PC-3 (cell line): ENCODE measurements around the gene RAPGEF4. TPM values are rescaled to one million over a fixed set of nuclear protein-coding genes. Genes with fewer than 3 reads are reported as not detected.

Experiments
- ATAC-seq: fragments of 200-7000 bp; cut with Tn5 transposase; 2 replicates; pipeline ENCODE4 v1.9.1; 2020; ENCODE audit warnings: mild to moderate bottlenecking, moderate library complexity
- BruUV-seq: library from RNA; stranded (reverse); fragments of 400-500 nt; replicated peaks from 2 replicates; lab custom pipeline; 2021; lab: Mats Ljungman, UMichigan
- CTCF ChIA-PET: fragments of 300-600 bp; sonication (Branson Sonifier 250); formaldehyde crosslinking; loops from one replicate; lab custom pipeline; 2022; ENCODE audit warnings: antibody characterized with exemption; lab: Charles Lee
- POLR2A ChIA-PET: fragments of 300-600 bp; sonication (Branson Sonifier 250); formaldehyde crosslinking; loops from one replicate; lab custom pipeline; 2022; ENCODE audit warnings: antibody characterized with exemption; ENCODE audit not compliant: unreplicated experiment; lab: Charles Lee
- DNase-seq: peaks from one replicate; pipeline ENCODE4 v3.0.0-alpha.2; 2015
- H2AFZ ChIP-seq: fragments of 300-600 bp; sonication (generic); 2 replicates; pipeline ENCODE4 v1.6.0; 2016; ENCODE audit warnings: antibody characterized with exemption, low read length
- H3F3A ChIP-seq: fragments of 300-600 bp; sonication (generic); one replicate; pipeline ENCODE4 v1.6.0; 2017; ENCODE audit warnings: antibody characterized with exemption, low read length, control low read depth, mild to moderate bottlenecking; ENCODE audit not compliant: unreplicated experiment
- H3K27ac ChIP-seq: fragments of 300-600 bp; sonication (generic); 2 replicates; pipeline ENCODE4 v1.5.1; 2016; ENCODE audit warnings: mild to moderate bottlenecking, low read length
- H3K27me3 ChIP-seq: fragments of 300-600 bp; sonication (generic); 2 replicates; pipeline ENCODE4 v1.6.1; 2016; ENCODE audit warnings: low read length, mixed read lengths
- H3K36me3 ChIP-seq: fragments of 300-600 bp; sonication (generic); 2 replicates; pipeline ENCODE4 v1.6.1; 2016; ENCODE audit warnings: low read depth, mixed run types, low read length, mixed read lengths
- H3K4me1 ChIP-seq: fragments of 300-600 bp; sonication (generic); 2 replicates; pipeline ENCODE4 v1.5.1; 2016; ENCODE audit warnings: low read length; ENCODE audit not compliant: insufficient read depth
- H3K4me2 ChIP-seq: fragments of 300-600 bp; sonication (generic); 2 replicates; pipeline ENCODE4 v1.6.0; 2016; ENCODE audit warnings: low read length
- H3K4me3 ChIP-seq: fragments of 300-600 bp; sonication (generic); 2 replicates; pipeline ENCODE4 v1.5.1; 2016; ENCODE audit warnings: mild to moderate bottlenecking, low read length, mixed read lengths
- H3K79me2 ChIP-seq: fragments of 300-600 bp; sonication (generic); 2 replicates; pipeline ENCODE4 v1.6.1; 2017; ENCODE audit warnings: low read length, mixed read lengths
- H3K9ac ChIP-seq: fragments of 300-600 bp; sonication (generic); 2 replicates; pipeline ENCODE4 v1.6.0; 2016; ENCODE audit warnings: mild to moderate bottlenecking, low read length
- H3K9me2 ChIP-seq: fragments of 300-600 bp; sonication (generic); replicated peaks from 2 replicates; pipeline ENCODE4 v1.6.1; 2016; ENCODE audit warnings: mixed run types, low read length, mixed read lengths
- H3K9me3 ChIP-seq: fragments of 300-600 bp; sonication (generic); 2 replicates; pipeline ENCODE4 v1.6.1; 2016; ENCODE audit warnings: low read length, mixed read lengths
- H4K20me1 ChIP-seq: fragments of 300-600 bp; sonication (generic); 2 replicates; pipeline ENCODE4 v1.6.1; 2016; ENCODE audit warnings: low read length, mixed read lengths
- EZH2 ChIP-seq: fragments of 300-600 bp; sonication (generic); IDR thresholded peaks from one replicate; pipeline ENCODE4 v1.6.1; 2017; ENCODE audit warnings: antibody characterized with exemption, mild to moderate bottlenecking, low read length; ENCODE audit not compliant: unreplicated experiment
- EZH2phosphoT487 ChIP-seq: fragments of 300-600 bp; sonication (generic); IDR thresholded peaks from 2 replicates; pipeline ENCODE4 v1.6.1; 2018; ENCODE audit warnings: mild to moderate bottlenecking, antibody characterized with exemption, low read length, borderline replicate concordance
- intact Hi-C: fragments of 100-400 bp; cut with micrococcal nuclease; formaldehyde crosslinking; loops from 2 replicates; pipeline ENCODE4 v1.9.0; 2023
- total RNA-seq: library from RNA; depleted of rRNA; stranded (reverse); fragments of >200 nt; gene quantifications from 2 replicates; pipeline ENCODE4 v1.2.3, GENCODE V29; 2014
- TF ChIP-seq, protein P1 (sequence below): fragments of 300-600 bp; sonication (generic); conservative IDR thresholded peaks from 2 replicates; pipeline ENCODE4 v1.5.1; 2017; ENCODE audit warnings: antibody characterized with exemption, low read depth, mild to moderate bottlenecking, low read length

The RAPGEF4 gene
- total RNA-seq, 1 experiment from 2014 or later, result 0.87 TPM

DNA sequence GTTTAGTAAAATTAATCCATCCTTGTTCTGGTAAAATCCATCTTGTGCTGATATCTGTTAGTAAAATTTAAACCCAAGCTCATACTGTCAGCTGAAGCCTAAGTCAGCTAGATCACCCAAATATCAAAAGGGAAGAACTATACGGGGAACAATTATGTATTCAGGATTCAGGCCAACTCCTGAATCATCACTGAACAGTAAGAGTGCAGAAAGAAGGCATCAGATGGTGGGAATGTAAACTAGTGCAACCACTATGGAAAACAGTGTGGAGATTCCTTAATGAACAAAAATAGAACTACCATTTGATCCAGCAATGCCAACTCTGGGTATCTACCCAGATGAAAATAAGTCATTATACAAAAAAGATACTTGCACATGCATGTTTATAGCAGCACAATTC is 81.8 kb downstream of the RAPGEF4 start:
- Histone ChIP-seq H3K4me1 (no peaks in the 10 kb centered on the region), H3K27ac (no peak overlapping the region), H3K9me3 (no peaks in the 10 kb centered on the region), H3K36me3 (no peaks in the 10 kb centered on the region), H3K27me3 (no peaks in the 10 kb centered on the region), H3K79me2 (no peaks in the 10 kb centered on the region), H3K9me2 (no peaks in the 10 kb centered on the region), H4K20me1 (no peaks in the 10 kb centered on the region), H2AFZ (no peak overlapping the region), H3K4me2 (no peak overlapping the region), H3K9ac (no peak overlapping the region), H3F3A (no peaks in the 10 kb centered on the region), H3K4me3 (no peak overlapping the region)
- POLR2A ChIA-PET, result no interaction called here
- TF ChIP-seq, protein P1, sequence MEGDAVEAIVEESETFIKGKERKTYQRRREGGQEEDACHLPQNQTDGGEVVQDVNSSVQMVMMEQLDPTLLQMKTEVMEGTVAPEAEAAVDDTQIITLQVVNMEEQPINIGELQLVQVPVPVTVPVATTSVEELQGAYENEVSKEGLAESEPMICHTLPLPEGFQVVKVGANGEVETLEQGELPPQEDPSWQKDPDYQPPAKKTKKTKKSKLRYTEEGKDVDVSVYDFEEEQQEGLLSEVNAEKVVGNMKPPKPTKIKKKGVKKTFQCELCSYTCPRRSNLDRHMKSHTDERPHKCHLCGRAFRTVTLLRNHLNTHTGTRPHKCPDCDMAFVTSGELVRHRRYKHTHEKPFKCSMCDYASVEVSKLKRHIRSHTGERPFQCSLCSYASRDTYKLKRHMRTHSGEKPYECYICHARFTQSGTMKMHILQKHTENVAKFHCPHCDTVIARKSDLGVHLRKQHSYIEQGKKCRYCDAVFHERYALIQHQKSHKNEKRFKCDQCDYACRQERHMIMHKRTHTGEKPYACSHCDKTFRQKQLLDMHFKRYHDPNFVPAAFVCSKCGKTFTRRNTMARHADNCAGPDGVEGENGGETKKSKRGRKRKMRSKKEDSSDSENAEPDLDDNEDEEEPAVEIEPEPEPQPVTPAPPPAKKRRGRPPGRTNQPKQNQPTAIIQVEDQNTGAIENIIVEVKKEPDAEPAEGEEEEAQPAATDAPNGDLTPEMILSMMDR, result no peak
- TF ChIP-seq EZH2phosphoT487 (no peak), EZH2 (no peak)
- no TSS peak for BruUV-seq
- intact Hi-C loops, result loop anchor here (10.0 kb wide), 1 partner anchor 397 kb away; no protein-coding TSS in a partner anchor
- CTCF ChIA-PET, result no interaction called here
- ATAC-seq (no peak), DNase-seq (peak; percentile 34)

DNA sequence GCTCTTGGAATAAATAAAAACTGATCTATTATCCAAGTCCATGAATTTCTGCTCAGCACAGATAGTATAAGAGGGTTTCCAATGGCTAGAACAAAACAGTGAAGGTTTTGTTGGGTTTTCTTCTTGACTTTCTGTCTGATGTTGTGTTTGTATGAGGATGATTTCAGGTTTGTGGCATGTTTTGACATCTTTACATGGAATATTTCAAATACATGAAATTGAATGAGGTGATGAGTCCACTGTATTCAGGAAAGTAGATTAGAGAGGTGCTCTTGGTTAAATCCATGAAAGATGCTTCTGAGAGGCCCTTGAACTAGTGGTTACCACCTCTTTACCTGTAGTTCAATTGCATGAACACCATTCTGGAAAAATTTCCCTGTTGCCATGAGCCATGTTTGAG is 84.3 kb downstream of the RAPGEF4 start:
- no peaks in the 10 kb centered on the region for H3K4me1 ChIP-seq
- no peaks in the 10 kb centered on the region for H3K27me3 ChIP-seq
- H3K9me2 ChIP-seq, result no peaks in the 10 kb centered on the region
- H4K20me1 ChIP-seq, result no peaks in the 10 kb centered on the region
- no peak overlapping the region for H3K27ac ChIP-seq
- TF ChIP-seq EZH2, result no peak
- TF ChIP-seq, protein P1, result no peak
- TF ChIP-seq EZH2phosphoT487, result no peak
- no peaks in the 10 kb centered on the region for H3F3A ChIP-seq
- H3K9ac ChIP-seq, result no peak overlapping the region
- H3K4me2 ChIP-seq, result no peak overlapping the region
- DNase-seq, result no peak
- H3K36me3 ChIP-seq, result no peaks in the 10 kb centered on the region
- POLR2A ChIA-PET, result no interaction called here
- no peaks in the 10 kb centered on the region for H3K9me3 ChIP-seq
- no peaks in the 10 kb centered on the region for H3K79me2 ChIP-seq
- no TSS peak for BruUV-seq
- CTCF ChIA-PET, result no interaction called here
- no peak overlapping the region for H3K4me3 ChIP-seq
- intact Hi-C loops, result loop anchor here (10.0 kb wide), 1 partner anchor 395 kb away; no protein-coding TSS in a partner anchor
- no peak overlapping the region for H2AFZ ChIP-seq
- ATAC-seq, result no peak
